A549 (cell line): Measurements from ENCODE around the gene MYO10. TPM values are rescaled to one million over a fixed set of nuclear protein-coding genes. Genes with fewer than 3 reads are reported as not detected.

Experiments
- ATAC-seq, 2 experiments: fragments of 200-7000 bp in 1 of 2; fragments of >200 bp in 1 of 2; cut with Nextera tagmentation in 1 of 2; cut with Tn5 transposase in 1 of 2; 3 replicates each; pipeline versions ENCODE4 v1.8.0 to v1.9.1; 2018 to 2020; ENCODE audit warnings: mild to moderate bottlenecking in 1 of 2, moderate library complexity in 1 of 2
- CTCF ChIA-PET: fragments of 300-600 bp; sonication (Branson Sonifier 250); formaldehyde crosslinking; extraction: SDS; loops from one replicate; lab custom pipeline; 2021; ENCODE audit warnings: antibody characterized with exemption, inconsistent platforms; lab: Yijun Ruan, JAX
- POLR2A ChIA-PET: fragments of 350-600 bp; formaldehyde crosslinking; extraction: SDS; loops from one replicate; lab custom pipeline; 2021; ENCODE audit warnings: antibody characterized with exemption, inconsistent platforms; lab: Yijun Ruan, JAX
- DNase-seq, 2 experiments: peaks; one replicate each; pipeline versions ENCODE4 v3.0.0 to v3.0.0-alpha.2; 2011 to 2016; ENCODE audit warnings: low read depth in 1 of 2, low spot score in 1 of 2
- FAIRE-seq: peaks from 2 replicates; lab custom pipeline; 2011; peaks lifted over from hg19 to GRCh38; lab: Jason Lieb, UNC
- H3K27ac ChIP-seq, 2 experiments: fragments of >200 bp; sonication (Bioruptor Twin); formaldehyde crosslinking; 3 replicates each; pipeline ENCODE4 v1.5.1; 2016 to 2017
- H3K4me1 ChIP-seq: fragments of >200 bp; sonication (Bioruptor Twin); formaldehyde crosslinking; 3 replicates; pipeline ENCODE4 v1.6.1; 2016
- H3K4me2 ChIP-seq: fragments of >200 bp; sonication (Bioruptor Twin); formaldehyde crosslinking; 3 replicates; pipeline ENCODE4 v1.6.1; 2016
- H3K4me3 ChIP-seq: fragments of >200 bp; sonication (Bioruptor Twin); formaldehyde crosslinking; 3 replicates; pipeline ENCODE4 v1.5.1; 2016
- H3K9me3 ChIP-seq: fragments of >200 bp; sonication (Bioruptor Twin); formaldehyde crosslinking; 3 replicates; pipeline ENCODE4 v1.6.1; 2016
- CHD2 ChIP-seq: fragments of 150-350 bp; IDR thresholded peaks from 2 replicates; pipeline ENCODE4 v1.6.1; 2014; ENCODE audit warnings: low read length; ENCODE audit not compliant: partially characterized antibody
- EP300 ChIP-seq, 2 experiments: fragments of >200 bp; sonication (Bioruptor Twin); formaldehyde crosslinking; IDR thresholded peaks; 2 replicates in 1 of 2; 3 replicates in 1 of 2; pipeline ENCODE4 v1.6.1; 2016 to 2017
- FOXS1 ChIP-seq: fragments of 250-450 bp; sonication (Bioruptor Pico); IDR thresholded peaks from 2 replicates; pipeline ENCODE4 v1.5.0; 2020; ENCODE audit warnings: mild to moderate bottlenecking, moderate library complexity
- HDAC2 ChIP-seq: fragments of 200-600 bp; sonication (generic); IDR thresholded peaks from 2 replicates; pipeline ENCODE4 v1.6.1; 2016
- HOXB13 ChIP-seq: fragments of 250-450 bp; sonication (Bioruptor Pico); IDR thresholded peaks from 2 replicates; pipeline ENCODE4 v1.5.0; 2020; ENCODE audit warnings: low read depth, mild to moderate bottlenecking, moderate library complexity
- HOXB5 ChIP-seq: fragments of 250-450 bp; sonication (Bioruptor Pico); IDR thresholded peaks from 2 replicates; pipeline ENCODE4 v1.5.0; 2020; ENCODE audit warnings: mild to moderate bottlenecking, moderate library complexity
- JUN ChIP-seq, 2 experiments: fragments of >200 bp; sonication (Bioruptor Twin); formaldehyde crosslinking; IDR thresholded peaks; 2 replicates in 1 of 2; 3 replicates in 1 of 2; pipeline ENCODE4 v1.6.1; 2016 to 2017
- KDM5A ChIP-seq: fragments of 200-600 bp; sonication (generic); IDR thresholded peaks from 2 replicates; pipeline ENCODE4 v1.6.1; 2016; ENCODE audit warnings: antibody characterized with exemption, mild to moderate bottlenecking
- MAZ ChIP-seq: fragments of 150-350 bp; IDR thresholded peaks from 2 replicates; pipeline ENCODE4 v1.6.1; 2014; ENCODE audit warnings: antibody characterized with exemption, low read depth, low read length, borderline replicate concordance
- NR3C1 ChIP-seq: fragments of >200 bp; sonication (Bioruptor Twin); formaldehyde crosslinking; IDR thresholded peaks from 3 replicates; pipeline ENCODE4 v1.6.1; 2017
- PHF8 ChIP-seq: fragments of 200-600 bp; sonication (generic); IDR thresholded peaks from 2 replicates; pipeline ENCODE4 v1.6.1; 2016; ENCODE audit warnings: low read depth, mild to moderate bottlenecking, antibody characterized with exemption, moderate library complexity, borderline replicate concordance
- RCOR1 ChIP-seq: fragments of 150-350 bp; IDR thresholded peaks from 2 replicates; pipeline ENCODE4 v1.6.1; 2014; ENCODE audit warnings: antibody characterized with exemption, low read length, low read depth
- RNF2 ChIP-seq: fragments of 200-600 bp; sonication (generic); IDR thresholded peaks from 2 replicates; pipeline ENCODE4 v1.6.1; 2016; ENCODE audit warnings: low read depth, mild to moderate bottlenecking, antibody characterized with exemption, moderate library complexity, borderline replicate concordance
- ZFP36 ChIP-seq: fragments of 450-650 bp; IDR thresholded peaks from 2 replicates; pipeline ENCODE4 v1.6.1; 2014; ENCODE audit warnings: borderline replicate concordance; ENCODE audit not compliant: partially characterized antibody
- WGBS: methylation state at CpG from one replicate; pipeline ENCODE4 v1.1.6; 2017; ENCODE audit errors: missing lambda C conversion rate; 5-methylcytosine and 5-hydroxymethylcytosine counted together
- polyA plus RNA-seq, 4 experiments: library from polyadenylated mRNA; depleted of rRNA in 3 of 4; stranded (reverse); fragments of >200 nt; fragmentation: RNase III in 1 of 4; extraction: RNeasy Plus Mini Kit Qiagen cat#74134 plus additional on column Dnase treatment in 1 of 4; gene quantifications; 2 replicates in 3 of 4; 3 replicates in 1 of 4; pipeline ENCODE4 v1.2.3, GENCODE V29; 2011 to 2017
- TF ChIP-seq, protein P1 (sequence below): fragments of 200-600 bp; sonication (generic); IDR thresholded peaks from 2 replicates; pipeline ENCODE4 v1.6.1; 2016; ENCODE audit warnings: antibody characterized with exemption, mild to moderate bottlenecking, moderate library complexity
- TF ChIP-seq, protein P2 (sequence below): IDR thresholded peaks from 2 replicates; pipeline ENCODE4 v1.6.1; 2012; ENCODE audit warnings: low read depth, borderline replicate concordance
- TF ChIP-seq, protein P3 (sequence below): fragments of >200 bp; sonication (Bioruptor Twin); formaldehyde crosslinking; IDR thresholded peaks from 3 replicates; pipeline ENCODE4 v1.6.1; 2016
- TF ChIP-seq, protein P4 (sequence below): IDR thresholded peaks from 2 replicates; pipeline ENCODE4 v1.6.1; 2012
- TF ChIP-seq, protein P5 (sequence below): fragments of >200 bp; sonication (Bioruptor Twin); formaldehyde crosslinking; IDR thresholded peaks from 3 replicates; pipeline ENCODE4 v1.5.1; 2016

Gene MYO10
- polyA plus RNA-seq, 2 of the 4 experiments (the other 2 are of a cell fraction), result 68.0 to 68.5 TPM

DNA sequence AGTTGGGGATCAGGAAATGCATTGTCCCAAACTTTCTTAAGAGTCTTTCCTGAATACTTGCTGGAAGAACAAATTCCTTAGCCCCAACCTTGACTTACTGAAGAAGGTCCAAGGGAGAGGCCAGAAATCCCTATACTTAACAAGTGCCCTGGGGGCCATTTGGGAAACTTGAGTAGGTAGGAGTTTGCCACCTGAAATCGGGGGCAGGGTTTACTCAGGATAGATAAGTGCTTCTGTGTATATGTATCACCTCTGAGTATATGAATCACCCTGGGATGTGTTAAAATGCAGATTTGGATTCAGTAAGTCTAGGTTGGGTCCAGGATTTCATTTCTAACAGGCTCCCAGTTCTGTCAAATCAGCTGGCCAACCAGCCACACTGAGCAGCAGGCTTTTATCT lies 47.9 kb upstream of the MYO10 start:
- 0 out of 3 replicates have a peak, but pooled peaks cover 3% of the 10 kb centered on the region for H3K4me1 ChIP-seq
- no peak for FAIRE-seq
- H3K27ac ChIP-seq, result no peak overlapping the region
- POLR2A ChIA-PET, result no interaction called here
- CTCF ChIA-PET, result no interaction called here
- H3K9me3 ChIP-seq, result no peaks in the 10 kb centered on the region
- no peak for DNase-seq
- H3K4me3 ChIP-seq, result no peak overlapping the region
- no peak for TF ChIP-seq NR3C1
- no peak for TF ChIP-seq PHF8
- no peak for TF ChIP-seq JUN (IDR thresholded peaks at IDR 0.05)
- no peak for TF ChIP-seq RCOR1
- TF ChIP-seq KDM5A, result no peak
- TF ChIP-seq, protein P1, sequence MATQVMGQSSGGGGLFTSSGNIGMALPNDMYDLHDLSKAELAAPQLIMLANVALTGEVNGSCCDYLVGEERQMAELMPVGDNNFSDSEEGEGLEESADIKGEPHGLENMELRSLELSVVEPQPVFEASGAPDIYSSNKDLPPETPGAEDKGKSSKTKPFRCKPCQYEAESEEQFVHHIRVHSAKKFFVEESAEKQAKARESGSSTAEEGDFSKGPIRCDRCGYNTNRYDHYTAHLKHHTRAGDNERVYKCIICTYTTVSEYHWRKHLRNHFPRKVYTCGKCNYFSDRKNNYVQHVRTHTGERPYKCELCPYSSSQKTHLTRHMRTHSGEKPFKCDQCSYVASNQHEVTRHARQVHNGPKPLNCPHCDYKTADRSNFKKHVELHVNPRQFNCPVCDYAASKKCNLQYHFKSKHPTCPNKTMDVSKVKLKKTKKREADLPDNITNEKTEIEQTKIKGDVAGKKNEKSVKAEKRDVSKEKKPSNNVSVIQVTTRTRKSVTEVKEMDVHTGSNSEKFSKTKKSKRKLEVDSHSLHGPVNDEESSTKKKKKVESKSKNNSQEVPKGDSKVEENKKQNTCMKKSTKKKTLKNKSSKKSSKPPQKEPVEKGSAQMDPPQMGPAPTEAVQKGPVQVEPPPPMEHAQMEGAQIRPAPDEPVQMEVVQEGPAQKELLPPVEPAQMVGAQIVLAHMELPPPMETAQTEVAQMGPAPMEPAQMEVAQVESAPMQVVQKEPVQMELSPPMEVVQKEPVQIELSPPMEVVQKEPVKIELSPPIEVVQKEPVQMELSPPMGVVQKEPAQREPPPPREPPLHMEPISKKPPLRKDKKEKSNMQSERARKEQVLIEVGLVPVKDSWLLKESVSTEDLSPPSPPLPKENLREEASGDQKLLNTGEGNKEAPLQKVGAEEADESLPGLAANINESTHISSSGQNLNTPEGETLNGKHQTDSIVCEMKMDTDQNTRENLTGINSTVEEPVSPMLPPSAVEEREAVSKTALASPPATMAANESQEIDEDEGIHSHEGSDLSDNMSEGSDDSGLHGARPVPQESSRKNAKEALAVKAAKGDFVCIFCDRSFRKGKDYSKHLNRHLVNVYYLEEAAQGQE, result no peak
- no peak for TF ChIP-seq HOXB13 (CRISPR knock-in tag)
- 39% methylated on average over 1 of the region's 1 CpG for whole genome bisulfite sequencing
- no peak for ATAC-seq
- no peak overlapping the region for H3K4me2 ChIP-seq

DNA sequence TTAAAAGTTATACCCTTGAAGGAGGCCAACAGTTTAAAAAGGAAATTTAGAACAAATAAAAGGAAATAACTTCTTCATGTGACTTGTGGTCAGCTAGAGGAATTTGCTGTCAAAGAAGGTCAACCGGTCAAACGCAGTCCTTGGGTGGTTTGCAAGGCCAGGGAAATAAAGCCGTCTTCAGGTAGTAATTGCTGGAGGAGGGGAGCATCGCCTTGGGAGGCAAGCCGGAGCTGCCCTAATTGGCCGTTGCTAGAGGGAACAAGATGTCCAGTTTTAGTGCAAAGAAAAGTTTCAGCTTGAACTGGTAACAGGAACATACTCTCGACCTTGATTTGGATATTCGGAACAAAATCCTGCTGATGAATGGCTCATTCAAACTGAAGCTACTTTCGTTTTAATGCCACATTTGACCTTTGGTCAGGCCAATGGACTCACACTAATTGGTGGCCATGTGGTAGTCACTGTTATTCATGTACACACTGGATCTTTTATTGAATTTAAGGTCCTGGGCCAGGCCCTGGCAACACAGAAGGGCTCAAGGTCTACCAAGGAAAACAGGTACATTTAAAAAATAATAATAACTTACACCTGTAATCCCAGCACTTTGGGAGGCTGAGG lies 47.0 kb upstream of the MYO10 start:
- CTCF ChIA-PET, result interaction anchor here (0.6 to 1.3 kb wide), 2 partner anchors 13 to 57 kb away, joined by 3 to 5 read pairs; no protein-coding TSS in a partner anchor

DNA sequence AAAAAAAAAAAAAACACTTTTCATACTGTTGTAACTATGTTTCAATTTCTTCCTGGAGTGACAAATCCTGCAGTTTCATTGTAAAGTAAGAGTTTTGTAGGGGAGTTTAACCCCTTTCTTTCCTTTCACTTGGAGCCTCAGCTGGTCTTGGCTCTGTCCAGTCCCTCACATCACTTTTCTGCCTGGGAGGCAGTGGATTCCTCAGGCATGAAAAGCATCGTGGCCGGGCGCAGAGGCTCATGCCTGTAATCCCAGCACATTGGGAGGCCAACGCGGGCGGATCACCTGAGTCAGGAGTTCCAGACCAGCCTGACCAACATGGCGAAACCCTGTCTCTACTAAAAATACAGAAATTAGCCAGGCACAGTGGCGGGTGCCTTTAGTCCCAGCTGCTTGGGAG lies 45.6 kb upstream of the MYO10 start:
- POLR2A ChIA-PET, result no interaction called here
- Histone ChIP-seq H3K4me3 (no peak overlapping the region), H3K9me3 (no peaks in the 10 kb centered on the region), H3K4me1 (0 out of 3 replicates have a peak, but pooled peaks cover 3% of the 10 kb centered on the region), H3K27ac (no peak overlapping the region), H3K4me2 (no peak overlapping the region)
- CTCF ChIA-PET, result interaction anchor here (1.0 to 1.3 kb wide), 2 partner anchors 11 to 48 kb away, joined by 3 to 5 read pairs; no protein-coding TSS in a partner anchor
- ATAC-seq (no peak), DNase-seq (no peak), FAIRE-seq (no peak)
- 77% methylated on average over 8 of the region's 8 CpGs for WGBS
- TF ChIP-seq, protein P2, sequence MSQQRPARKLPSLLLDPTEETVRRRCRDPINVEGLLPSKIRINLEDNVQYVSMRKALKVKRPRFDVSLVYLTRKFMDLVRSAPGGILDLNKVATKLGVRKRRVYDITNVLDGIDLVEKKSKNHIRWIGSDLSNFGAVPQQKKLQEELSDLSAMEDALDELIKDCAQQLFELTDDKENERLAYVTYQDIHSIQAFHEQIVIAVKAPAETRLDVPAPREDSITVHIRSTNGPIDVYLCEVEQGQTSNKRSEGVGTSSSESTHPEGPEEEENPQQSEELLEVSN, result no peak
- TF ChIP-seq, protein P3, sequence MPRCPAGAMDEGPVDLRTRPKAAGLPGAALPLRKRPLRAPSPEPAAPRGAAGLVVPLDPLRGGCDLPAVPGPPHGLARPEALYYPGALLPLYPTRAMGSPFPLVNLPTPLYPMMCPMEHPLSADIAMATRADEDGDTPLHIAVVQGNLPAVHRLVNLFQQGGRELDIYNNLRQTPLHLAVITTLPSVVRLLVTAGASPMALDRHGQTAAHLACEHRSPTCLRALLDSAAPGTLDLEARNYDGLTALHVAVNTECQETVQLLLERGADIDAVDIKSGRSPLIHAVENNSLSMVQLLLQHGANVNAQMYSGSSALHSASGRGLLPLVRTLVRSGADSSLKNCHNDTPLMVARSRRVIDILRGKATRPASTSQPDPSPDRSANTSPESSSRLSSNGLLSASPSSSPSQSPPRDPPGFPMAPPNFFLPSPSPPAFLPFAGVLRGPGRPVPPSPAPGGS, result no peak
- TF ChIP-seq, protein P4, sequence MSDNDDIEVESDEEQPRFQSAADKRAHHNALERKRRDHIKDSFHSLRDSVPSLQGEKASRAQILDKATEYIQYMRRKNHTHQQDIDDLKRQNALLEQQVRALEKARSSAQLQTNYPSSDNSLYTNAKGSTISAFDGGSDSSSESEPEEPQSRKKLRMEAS, result no peak
- TF ChIP-seq HDAC2, result no peak
- no peak for TF ChIP-seq CHD2
- no peak for TF ChIP-seq MAZ

More for the DNA sequence above, 47.0 kb upstream of the MYO10 start:
- FAIRE-seq, result no peak
- 87% methylated on average over 9 of the region's 9 CpGs for WGBS
- H3K4me1 ChIP-seq, result 0 out of 3 replicates have a peak, but pooled peaks cover 3% of the 10 kb centered on the region
- H3K4me2 ChIP-seq, result no peak overlapping the region
- H3K9me3 ChIP-seq, result no peaks in the 10 kb centered on the region
- no peak for TF ChIP-seq FOXS1
- no peak for TF ChIP-seq EP300 (IDR thresholded peaks at IDR 0.05)
- TF ChIP-seq RNF2, result no peak
- TF ChIP-seq HOXB5 (CRISPR knock-in tag), result no peak
- no peak for TF ChIP-seq ZFP36
- no peak for TF ChIP-seq CHD2
- TF ChIP-seq, protein P5, sequence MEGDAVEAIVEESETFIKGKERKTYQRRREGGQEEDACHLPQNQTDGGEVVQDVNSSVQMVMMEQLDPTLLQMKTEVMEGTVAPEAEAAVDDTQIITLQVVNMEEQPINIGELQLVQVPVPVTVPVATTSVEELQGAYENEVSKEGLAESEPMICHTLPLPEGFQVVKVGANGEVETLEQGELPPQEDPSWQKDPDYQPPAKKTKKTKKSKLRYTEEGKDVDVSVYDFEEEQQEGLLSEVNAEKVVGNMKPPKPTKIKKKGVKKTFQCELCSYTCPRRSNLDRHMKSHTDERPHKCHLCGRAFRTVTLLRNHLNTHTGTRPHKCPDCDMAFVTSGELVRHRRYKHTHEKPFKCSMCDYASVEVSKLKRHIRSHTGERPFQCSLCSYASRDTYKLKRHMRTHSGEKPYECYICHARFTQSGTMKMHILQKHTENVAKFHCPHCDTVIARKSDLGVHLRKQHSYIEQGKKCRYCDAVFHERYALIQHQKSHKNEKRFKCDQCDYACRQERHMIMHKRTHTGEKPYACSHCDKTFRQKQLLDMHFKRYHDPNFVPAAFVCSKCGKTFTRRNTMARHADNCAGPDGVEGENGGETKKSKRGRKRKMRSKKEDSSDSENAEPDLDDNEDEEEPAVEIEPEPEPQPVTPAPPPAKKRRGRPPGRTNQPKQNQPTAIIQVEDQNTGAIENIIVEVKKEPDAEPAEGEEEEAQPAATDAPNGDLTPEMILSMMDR, result no peak
- POLR2A ChIA-PET, result no interaction called here
- H3K4me3 ChIP-seq, result no peak overlapping the region
- no peak for DNase-seq
- H3K27ac ChIP-seq, result no peak overlapping the region
- no peak for ATAC-seq
